ENCODE measurements around the gene GFRA1.

Gene GFRA1

GRCh38 chr10:116163333-116164131 is 109.5 kb downstream of the GFRA1 start:
- no peak for DNase-seq (ENCODE audit: low read depth, low spot score)

GRCh38 chr10:116162851-116163250 is 110.2 kb downstream of the GFRA1 start:
- DNase-seq (ENCODE audit: low read depth, low spot score) = no peak

- DNase-seq (ENCODE audit: low read depth, low spot score) = no peak
Measured at GRCh38 chr10:116160271-116160670, 112.7 kb downstream of the GFRA1 start.

GRCh38 chr10:116159197-116159596 is 113.8 kb downstream of the GFRA1 start:
- DNase-seq (ENCODE audit: low read depth, low spot score) = no peak

- no peak for DNase-seq (ENCODE audit: low read depth, low spot score)
Measured at GRCh38 chr10:116158036-116158435, 115.0 kb downstream of the GFRA1 start.

- DNase-seq (ENCODE audit: low read depth, low spot score) = no peak
Measured at GRCh38 chr10:116157485-116157884, 115.5 kb downstream of the GFRA1 start.

- no peak for DNase-seq (ENCODE audit: low read depth, low spot score)
Measured at GRCh38 chr10:116156819-116157218, 116.2 kb downstream of the GFRA1 start.

- no peak for DNase-seq (ENCODE audit: low read depth, low spot score)
Measured at GRCh38 chr10:116155191-116155590, 117.8 kb downstream of the GFRA1 start.

- no peak for DNase-seq (ENCODE audit: low read depth, low spot score)
Measured at GRCh38 chr10:116154651-116155050, 118.4 kb downstream of the GFRA1 start.

GRCh38 chr10:116151076-116151475 is 121.9 kb downstream of the GFRA1 start:
- DNase-seq (ENCODE audit: low read depth, low spot score) = no peak

- no peak for DNase-seq (ENCODE audit: low read depth, low spot score)
Measured at GRCh38 chr10:116150606-116151005, 122.4 kb downstream of the GFRA1 start.

- DNase-seq (ENCODE audit: low read depth, low spot score) = no peak
Measured at GRCh38 chr10:116147147-116147905, 125.7 kb downstream of the GFRA1 start.

GRCh38 chr10:116146372-116147140 is 126.5 kb downstream of the GFRA1 start:
- DNase-seq (ENCODE audit: low read depth, low spot score) = no peak

GRCh38 chr10:116143673-116144222 is 129.3 kb downstream of the GFRA1 start:
- no peak for DNase-seq (ENCODE audit: low read depth, low spot score)

GRCh38 chr10:116141855-116142254 is 131.2 kb downstream of the GFRA1 start:
- no peak for DNase-seq (ENCODE audit: low read depth, low spot score)

- DNase-seq (ENCODE audit: low read depth, low spot score) = no peak
Measured at GRCh38 chr10:116141246-116141645, 131.8 kb downstream of the GFRA1 start.

- DNase-seq (ENCODE audit: low read depth, low spot score) = no peak
Measured at GRCh38 chr10:116139886-116140285, 133.1 kb downstream of the GFRA1 start.

- no peak for DNase-seq (ENCODE audit: low read depth, low spot score)
Measured at GRCh38 chr10:116138897-116139296, 134.1 kb downstream of the GFRA1 start.

- DNase-seq (ENCODE audit: low read depth, low spot score) = no peak
Measured at GRCh38 chr10:116136261-116136660, 136.7 kb downstream of the GFRA1 start.

- no peak for DNase-seq (ENCODE audit: low read depth, low spot score)
Measured at GRCh38 chr10:116134322-116134721, 138.7 kb downstream of the GFRA1 start.

- DNase-seq (ENCODE audit: low read depth, low spot score) = no peak
Measured at GRCh38 chr10:116133634-116134033, 139.4 kb downstream of the GFRA1 start.
